Caco-2 (cell line): ENCODE measurements around the gene JAG2. TPM values are rescaled to one million over a fixed set of nuclear protein-coding genes. Genes with fewer than 3 reads are reported as not detected.

Experiments used
- BruUV-seq: library from RNA; stranded (reverse); fragments of 400-500 nt; replicated peaks from 2 replicates; lab custom pipeline; 2021; lab: Mats Ljungman, UMichigan
- CTCF ChIA-PET: fragments of 300-600 bp; sonication (Branson Sonifier 250); formaldehyde crosslinking; loops from one replicate; lab custom pipeline; 2022; ENCODE audit warnings: antibody characterized with exemption; lab: Charles Lee
- POLR2A ChIA-PET: fragments of 300-600 bp; sonication (Branson Sonifier 250); formaldehyde crosslinking; loops from one replicate; lab custom pipeline; 2022; ENCODE audit warnings: antibody characterized with exemption; lab: Charles Lee
- DNase-seq, 2 experiments: peaks; one replicate each; pipeline versions ENCODE4 v3.0.0 to v3.0.0-alpha.2; 2020 to 2022
- H3K27me3 ChIP-seq: replicated peaks from 2 replicates; pipeline ENCODE4 v1.6.0; 2011; ENCODE audit warnings: low read length; ENCODE audit not compliant: control insufficient read depth, insufficient read depth
- H3K36me3 ChIP-seq: 2 replicates; pipeline ENCODE4 v1.5.1; 2011; ENCODE audit warnings: low read length; ENCODE audit not compliant: control insufficient read depth, insufficient read depth
- H3K4me1 ChIP-seq: fragments of 250-450 bp; sonication (Bioruptor Pico); 2 replicates; pipeline ENCODE4 v1.5.1; 2020; ENCODE audit warnings: mild to moderate bottlenecking
- H3K4me3 ChIP-seq: 2 replicates; pipeline ENCODE4 v1.5.1; 2011; ENCODE audit warnings: low read depth, mild to moderate bottlenecking, control low read depth, low read length
- H3K9me3 ChIP-seq: fragments of 250-450 bp; sonication (Bioruptor Pico); 2 replicates; pipeline ENCODE4 v1.5.1; 2020; ENCODE audit warnings: mild to moderate bottlenecking, moderate library complexity
- H3K27ac Mint-ChIP-seq: one replicate; pipeline ENCODE4 v1.8.0; 2022; ENCODE audit warnings: mixed read lengths; ENCODE audit not compliant: unreplicated experiment
- H3K27me3 Mint-ChIP-seq: one replicate; pipeline ENCODE4 v1.8.0; 2022; ENCODE audit warnings: mixed read lengths; ENCODE audit not compliant: insufficient read depth, unreplicated experiment
- H3K36me3 Mint-ChIP-seq: one replicate; pipeline ENCODE4 v1.8.0; 2022; ENCODE audit warnings: mild to moderate bottlenecking, mixed read lengths; ENCODE audit not compliant: insufficient read depth, unreplicated experiment
- H3K4me1 Mint-ChIP-seq: one replicate; pipeline ENCODE4 v1.8.0; 2022; ENCODE audit warnings: low read depth, mixed read lengths; ENCODE audit not compliant: unreplicated experiment
- H3K4me3 Mint-ChIP-seq: one replicate; pipeline ENCODE4 v1.8.0; 2022; ENCODE audit warnings: mild to moderate bottlenecking, moderate library complexity, mixed read lengths; ENCODE audit not compliant: unreplicated experiment
- H3K9me3 Mint-ChIP-seq: one replicate; pipeline ENCODE4 v1.8.0; 2022; ENCODE audit warnings: mixed read lengths; ENCODE audit not compliant: unreplicated experiment
- CTCF ChIP-seq, 2 experiments: fragments of 200-600 bp in 1 of 2; IDR thresholded peaks; 1 replicate in 1 of 2; 2 replicates in 1 of 2; pipeline versions ENCODE4 v1.5.1 to v1.8.0; 2011 to 2022; ENCODE audit warnings: antibody characterized with exemption in 1 of 2, control low read depth in 1 of 2, inconsistent platforms in 1 of 2, low read depth in 1 of 2, low read length in 1 of 2, mild to moderate bottlenecking in 1 of 2, moderate library complexity in 1 of 2; ENCODE audit not compliant: insufficient read depth in 1 of 2, severe bottlenecking in 1 of 2, unreplicated experiment in 1 of 2
- intact Hi-C: fragments of 100-400 bp; cut with micrococcal nuclease; formaldehyde crosslinking; loops from one replicate; pipeline ENCODE4 v1.10.0; 2022; ENCODE audit not compliant: unreplicated experiment
- total RNA-seq: library from RNA; stranded (reverse); gene quantifications from 2 replicates; pipeline ENCODE4 v1.2.3, GENCODE V29; 2022

Gene JAG2
- total RNA-seq, 1 experiment from 2014 or later = 43.0 TPM

GRCh38 chr14:105151838-105152793, 16.5 kb downstream of the JAG2 start:
- H3K4me3 Mint-ChIP-seq = no peak overlapping the region
- no peaks in the 10 kb centered on the region for H3K9me3 Mint-ChIP-seq
- no TSS peak for BruUV-seq
- H3K4me1 ChIP-seq = no peaks in the 10 kb centered on the region
- no peaks in the 10 kb centered on the region for H3K27me3 Mint-ChIP-seq
- H3K27me3 ChIP-seq = no peaks in the 10 kb centered on the region
- POLR2A ChIA-PET = no interaction called here
- CTCF ChIA-PET = no interaction called here
- H3K4me3 ChIP-seq = no peak overlapping the region
- no peaks in the 10 kb centered on the region for H3K9me3 ChIP-seq
- intact Hi-C loops = no loop called here
- no peaks in the 10 kb centered on the region for H3K4me1 Mint-ChIP-seq
- H3K27ac Mint-ChIP-seq = no peak overlapping the region
- peaks cover 5% of the 10 kb centered on the region for H3K36me3 Mint-ChIP-seq
- TF ChIP-seq CTCF (IDR thresholded peaks at IDR 0.05; ENCODE audit: insufficient read depth in 1 of 2, low read depth in 1 of 2, low read length in 1 of 2, severe bottlenecking in 1 of 2, unreplicated experiment in 1 of 2) = no peak
- no peaks in the 10 kb centered on the region for H3K36me3 ChIP-seq
- DNase-seq = no peak

- Histone ChIP-seq H3K36me3 (no peaks in the 10 kb centered on the region), H3K4me1 (no peaks in the 10 kb centered on the region), H3K27me3 (no peaks in the 10 kb centered on the region), H3K4me3 (no peak overlapping the region), H3K9me3 (no peaks in the 10 kb centered on the region)
- Mint-ChIP-seq H3K36me3 (peaks cover 5% of the 10 kb centered on the region), H3K27ac (no peak overlapping the region), H3K4me3 (no peak overlapping the region), H3K27me3 (no peaks in the 10 kb centered on the region), H3K4me1 (no peaks in the 10 kb centered on the region), H3K9me3 (no peaks in the 10 kb centered on the region)
- no peak for DNase-seq
- no peak for TF ChIP-seq CTCF (IDR thresholded peaks at IDR 0.05; ENCODE audit: insufficient read depth in 1 of 2, low read depth in 1 of 2, low read length in 1 of 2, severe bottlenecking in 1 of 2, unreplicated experiment in 1 of 2)
- intact Hi-C loops = no loop called here
- CTCF ChIA-PET = no interaction called here
- BruUV-seq = no TSS peak
- POLR2A ChIA-PET = no interaction called here
These were observed 17.3 kb downstream of the JAG2 start for GRCh38 chr14:105151084-105151837.

GRCh38 chr14:105150368-105151083, 18.1 kb downstream of the JAG2 start:
- ChIA-PET CTCF (no interaction called here), POLR2A (no interaction called here)
- H3K36me3 Mint-ChIP-seq = peaks cover 5% of the 10 kb centered on the region
- H3K4me3 Mint-ChIP-seq = no peak overlapping the region
- H3K9me3 Mint-ChIP-seq = no peaks in the 10 kb centered on the region
- H3K27ac Mint-ChIP-seq = no peak overlapping the region
- Histone ChIP-seq H3K27me3 (no peaks in the 10 kb centered on the region), H3K9me3 (no peaks in the 10 kb centered on the region), H3K36me3 (no peaks in the 10 kb centered on the region), H3K4me3 (no peak overlapping the region), H3K4me1 (no peaks in the 10 kb centered on the region)
- H3K27me3 Mint-ChIP-seq = no peaks in the 10 kb centered on the region
- DNase-seq = no peak
- no peaks in the 10 kb centered on the region for H3K4me1 Mint-ChIP-seq
- TF ChIP-seq CTCF (IDR thresholded peaks at IDR 0.05; ENCODE audit: insufficient read depth in 1 of 2, low read depth in 1 of 2, low read length in 1 of 2, severe bottlenecking in 1 of 2, unreplicated experiment in 1 of 2) = no peak
- intact Hi-C loops = no loop called here
- BruUV-seq = no TSS peak
